ENCODE data around the gene MYO1A. TPM values are rescaled to one million over a fixed set of nuclear protein-coding genes. Genes with fewer than 3 reads are reported as not detected.
A peak's percentile ranks its signal among the peaks of the same experiment; 100 is the strongest.

The MYO1A gene
- total and polyA plus RNA-seq, 2 of the 13 experiments (the other 11 are each of a cell fraction or from before 2014, with no cell fraction given), result 5.3 to 6.0 TPM

DNA sequence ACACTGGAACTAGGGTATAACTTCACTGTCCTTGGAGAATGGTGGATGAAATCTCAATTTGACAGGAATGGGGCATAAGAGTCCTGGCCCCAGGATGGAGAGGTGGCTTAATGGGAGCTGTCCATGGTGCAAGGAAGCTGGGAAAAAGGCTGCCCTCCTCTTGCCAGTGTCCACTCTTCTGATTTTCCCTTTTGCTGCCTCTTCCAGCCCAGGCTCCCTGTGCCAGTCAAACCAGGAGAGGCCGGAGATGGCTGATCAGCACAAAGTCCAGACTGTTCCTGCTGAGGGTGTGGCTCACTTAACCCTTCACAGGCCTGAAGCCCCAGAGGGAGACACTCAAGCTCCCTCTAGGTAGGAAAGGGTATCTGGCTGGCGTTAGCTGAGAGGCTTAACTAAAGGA lies at the start of gene MYO1A (continued):
- TF ChIP-seq KLF12 (CRISPR knock-in tag; IDR thresholded peaks at IDR 0.05; ENCODE audit: borderline replicate concordance), result peak; percentile 81; the same call in 1 of the 2 replicates
- peak; percentile 22; the same call in 1 of the 2 replicates for TF ChIP-seq FOSL2 (CRISPR knock-in tag; IDR thresholded peaks at IDR 0.05)
- TF ChIP-seq, protein P1, sequence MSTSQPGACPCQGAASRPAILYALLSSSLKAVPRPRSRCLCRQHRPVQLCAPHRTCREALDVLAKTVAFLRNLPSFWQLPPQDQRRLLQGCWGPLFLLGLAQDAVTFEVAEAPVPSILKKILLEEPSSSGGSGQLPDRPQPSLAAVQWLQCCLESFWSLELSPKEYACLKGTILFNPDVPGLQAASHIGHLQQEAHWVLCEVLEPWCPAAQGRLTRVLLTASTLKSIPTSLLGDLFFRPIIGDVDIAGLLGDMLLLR (CRISPR knock-in tag; IDR thresholded peaks at IDR 0.05), result no peak
- TF ChIP-seq SIX4 (CRISPR knock-in tag; IDR thresholded peaks at IDR 0.05), result 0 out of 2 replicates have a peak, but pooled peaks have one; percentile 25
- TF ChIP-seq ZNF619 (CRISPR knock-in tag; IDR thresholded peaks at IDR 0.05), result no peak
- TF ChIP-seq RARG (CRISPR knock-in tag; IDR thresholded peaks at IDR 0.05; ENCODE audit: low read depth), result no peak
- TF ChIP-seq SAP130 (CRISPR knock-in tag; IDR thresholded peaks at IDR 0.05; ENCODE audit: low read depth), result peak; percentile 67
- TF ChIP-seq KLF6 (CRISPR knock-in tag; IDR thresholded peaks at IDR 0.05), result 0 out of 2 replicates have a peak, but pooled peaks have one; percentile 59
- peak; percentile 41; the same call in 1 of the 2 replicates for TF ChIP-seq RXRB (CRISPR knock-in tag; IDR thresholded peaks at IDR 0.05; ENCODE audit: borderline replicate concordance)
- no peak for TF ChIP-seq SOX13 (IDR thresholded peaks at IDR 0.05)
- no peak for TF ChIP-seq SOX13 (CRISPR knock-in tag; conservative IDR thresholded peaks at IDR 0.05 in 1 of 2, IDR thresholded peaks at IDR 0.05 in 1 of 2)
- 0 out of 2 replicates have a peak, but pooled peaks have one; percentile 25 for TF ChIP-seq ZNF792 (CRISPR knock-in tag; IDR thresholded peaks at IDR 0.05)
- no peak for TF ChIP-seq HOXD1 (CRISPR knock-in tag; IDR thresholded peaks at IDR 0.05)
- TF ChIP-seq, protein P2, sequence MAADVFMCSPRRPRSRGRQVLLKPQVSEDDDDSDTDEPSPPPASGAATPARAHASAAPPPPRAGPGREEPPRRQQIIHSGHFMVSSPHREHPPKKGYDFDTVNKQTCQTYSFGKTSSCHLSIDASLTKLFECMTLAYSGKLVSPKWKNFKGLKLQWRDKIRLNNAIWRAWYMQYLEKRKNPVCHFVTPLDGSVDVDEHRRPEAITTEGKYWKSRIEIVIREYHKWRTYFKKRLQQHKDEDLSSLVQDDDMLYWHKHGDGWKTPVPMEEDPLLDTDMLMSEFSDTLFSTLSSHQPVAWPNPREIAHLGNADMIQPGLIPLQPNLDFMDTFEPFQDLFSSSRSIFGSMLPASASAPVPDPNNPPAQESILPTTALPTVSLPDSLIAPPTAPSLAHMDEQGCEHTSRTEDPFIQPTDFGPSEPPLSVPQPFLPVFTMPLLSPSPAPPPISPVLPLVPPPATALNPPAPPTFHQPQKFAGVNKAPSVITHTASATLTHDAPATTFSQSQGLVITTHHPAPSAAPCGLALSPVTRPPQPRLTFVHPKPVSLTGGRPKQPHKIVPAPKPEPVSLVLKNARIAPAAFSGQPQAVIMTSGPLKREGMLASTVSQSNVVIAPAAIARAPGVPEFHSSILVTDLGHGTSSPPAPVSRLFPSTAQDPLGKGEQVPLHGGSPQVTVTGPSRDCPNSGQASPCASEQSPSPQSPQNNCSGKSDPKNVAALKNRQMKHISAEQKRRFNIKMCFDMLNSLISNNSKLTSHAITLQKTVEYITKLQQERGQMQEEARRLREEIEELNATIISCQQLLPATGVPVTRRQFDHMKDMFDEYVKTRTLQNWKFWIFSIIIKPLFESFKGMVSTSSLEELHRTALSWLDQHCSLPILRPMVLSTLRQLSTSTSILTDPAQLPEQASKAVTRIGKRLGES (CRISPR knock-in tag; IDR thresholded peaks at IDR 0.05; ENCODE audit: borderline replicate concordance), result no peak
- 0 out of 2 replicates have a peak, but pooled peaks have one; percentile 70 for TF ChIP-seq ZNF674 (CRISPR knock-in tag; IDR thresholded peaks at IDR 0.05; ENCODE audit: low read depth)
- peak; percentile 30; the same call in 1 of the 2 replicates for TF ChIP-seq KAT8 (CRISPR knock-in tag; IDR thresholded peaks at IDR 0.05)
- TF ChIP-seq ETV6 (CRISPR knock-in tag; conservative IDR thresholded peaks at IDR 0.05), result 0 out of 2 replicates have a peak, but pooled peaks have one; percentile 33
- peak; percentile 39; the same call in 1 of the 2 replicates for TF ChIP-seq ZNF331 (CRISPR knock-in tag; IDR thresholded peaks at IDR 0.05)
- TF ChIP-seq, protein P3, sequence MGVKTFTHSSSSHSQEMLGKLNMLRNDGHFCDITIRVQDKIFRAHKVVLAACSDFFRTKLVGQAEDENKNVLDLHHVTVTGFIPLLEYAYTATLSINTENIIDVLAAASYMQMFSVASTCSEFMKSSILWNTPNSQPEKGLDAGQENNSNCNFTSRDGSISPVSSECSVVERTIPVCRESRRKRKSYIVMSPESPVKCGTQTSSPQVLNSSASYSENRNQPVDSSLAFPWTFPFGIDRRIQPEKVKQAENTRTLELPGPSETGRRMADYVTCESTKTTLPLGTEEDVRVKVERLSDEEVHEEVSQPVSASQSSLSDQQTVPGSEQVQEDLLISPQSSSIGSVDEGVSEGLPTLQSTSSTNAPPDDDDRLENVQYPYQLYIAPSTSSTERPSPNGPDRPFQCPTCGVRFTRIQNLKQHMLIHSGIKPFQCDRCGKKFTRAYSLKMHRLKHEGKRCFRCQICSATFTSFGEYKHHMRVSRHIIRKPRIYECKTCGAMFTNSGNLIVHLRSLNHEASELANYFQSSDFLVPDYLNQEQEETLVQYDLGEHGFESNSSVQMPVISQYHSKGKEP (CRISPR knock-in tag; IDR thresholded peaks at IDR 0.05), result 0 out of 2 replicates have a peak, but pooled peaks have one; percentile 39
- TF ChIP-seq HNF4G (IDR thresholded peaks at IDR 0.05; ENCODE audit: borderline replicate concordance, low read depth, low read length), result peak; percentile 64; the same call in 1 of the 2 replicates
- TF ChIP-seq HNF4G (CRISPR knock-in tag; IDR thresholded peaks at IDR 0.05; ENCODE audit: borderline replicate concordance, low read depth), result no peak
- no peak for TF ChIP-seq FLYWCH1 (CRISPR knock-in tag; IDR thresholded peaks at IDR 0.05)
- TF ChIP-seq FOXA1 (IDR thresholded peaks at IDR 0.05), result no peak
- TF ChIP-seq FOXA1 (CRISPR knock-in tag; IDR thresholded peaks at IDR 0.05), result no peak

Data from HepG2 (cell line).